ENCODE results near the gene SLC25A3.
"Not testable (repeated sequence)": the region's sequence is repeated elsewhere in the genome, so short reads cannot be mapped to it uniquely, and the experiment has no call there.

SLC25A3 gene

GRCh38 chr12:98593351-98594049, at the start of gene SLC25A3:
Gene SLC25A3 (plus strand): TSS chr12:98593686. CDS start chr12:98593979, 293 bp downstream.
- peak; percentile 97 for DNase-seq

GRCh38 chr12:98543701-98544100, 49.8 kb upstream of the SLC25A3 start:
- DNase-seq = no peak

DNA sequence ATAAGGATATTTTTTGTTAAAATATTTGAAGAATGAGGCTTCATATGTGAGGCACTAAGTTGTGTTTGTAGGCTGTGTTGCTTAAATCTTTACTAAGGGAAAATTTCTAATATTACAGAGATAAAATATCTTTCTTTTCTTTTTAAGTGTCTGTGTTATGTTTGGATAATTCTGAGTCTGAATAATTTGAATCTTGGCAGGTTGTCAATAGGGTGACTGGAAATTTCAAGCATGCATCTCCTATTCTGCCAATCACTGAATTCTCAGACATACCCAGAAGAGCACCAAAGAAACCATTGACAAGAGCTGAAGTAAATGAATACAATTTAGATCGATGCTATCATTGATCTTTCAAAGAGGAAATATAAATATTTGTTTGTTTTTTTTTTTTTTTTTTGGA, 48.7 kb upstream of the SLC25A3 start:
- no peak for DNase-seq

- no peak for DNase-seq
Observed at GRCh38 chr12:98549371-98550110, 43.9 kb upstream of the SLC25A3 start.

DNA sequence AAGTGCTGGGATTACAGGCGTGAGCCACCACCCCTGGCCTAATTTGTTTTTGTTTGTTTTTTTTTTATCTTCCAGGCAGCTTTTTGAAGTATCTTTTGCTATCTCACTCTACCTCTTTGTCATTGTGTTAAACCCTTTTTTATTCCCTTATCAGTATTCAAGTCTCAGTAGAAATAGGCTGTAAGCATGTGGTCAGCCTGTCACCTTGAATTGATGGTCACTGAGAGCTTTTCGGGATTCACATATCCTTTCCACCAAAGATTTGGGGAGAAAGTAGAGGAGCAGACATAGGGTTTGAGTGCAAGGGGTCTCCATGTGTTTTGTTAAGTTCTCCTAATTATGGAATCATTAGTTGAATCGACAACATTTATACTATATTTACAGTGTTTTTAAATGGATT, 41.7 kb upstream of the SLC25A3 start:
- DNase-seq = no peak

DNA sequence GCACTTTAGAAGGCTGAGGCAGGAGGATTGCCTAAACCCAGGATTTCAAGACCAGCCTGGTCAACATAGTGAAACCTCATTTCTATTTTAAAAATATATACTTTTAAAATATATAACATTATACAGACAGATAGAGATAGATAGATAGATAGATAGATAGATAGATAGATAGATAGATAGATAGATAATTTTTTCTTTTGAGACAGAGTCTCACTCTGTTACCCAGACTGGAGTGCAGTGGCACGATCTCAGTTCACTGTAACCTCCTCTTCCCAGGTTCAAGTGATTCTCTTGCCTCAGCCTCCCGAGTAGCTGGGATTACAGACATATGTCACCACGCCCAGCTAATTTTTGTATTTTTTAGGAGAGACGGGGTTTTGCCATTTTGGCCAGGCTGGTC, 35.4 kb upstream of the SLC25A3 start:
- DNase-seq = not testable (repeated sequence)

GRCh38 chr12:98559666-98560065, 33.8 kb upstream of the SLC25A3 start:
- no peak for DNase-seq

DNA sequence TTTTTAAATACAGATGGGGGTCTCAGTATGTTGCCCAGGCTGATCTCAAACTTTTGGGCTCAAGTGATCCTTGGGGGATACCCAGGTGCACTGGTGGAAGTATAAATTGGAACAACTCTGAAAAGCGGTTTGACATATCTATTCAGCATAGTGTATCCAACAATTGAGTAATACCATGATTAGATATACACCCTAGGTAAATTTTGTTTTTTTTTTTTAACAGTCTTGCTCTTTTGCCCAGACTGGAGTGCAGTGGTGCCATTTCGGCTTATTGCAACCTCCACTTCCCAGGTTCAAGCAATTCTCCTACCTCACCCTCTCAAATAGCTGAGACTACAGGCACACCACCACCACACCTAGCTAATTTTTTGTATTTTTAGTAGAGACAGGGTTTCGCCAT, 31.6 kb upstream of the SLC25A3 start:
- DNase-seq = no peak

DNA sequence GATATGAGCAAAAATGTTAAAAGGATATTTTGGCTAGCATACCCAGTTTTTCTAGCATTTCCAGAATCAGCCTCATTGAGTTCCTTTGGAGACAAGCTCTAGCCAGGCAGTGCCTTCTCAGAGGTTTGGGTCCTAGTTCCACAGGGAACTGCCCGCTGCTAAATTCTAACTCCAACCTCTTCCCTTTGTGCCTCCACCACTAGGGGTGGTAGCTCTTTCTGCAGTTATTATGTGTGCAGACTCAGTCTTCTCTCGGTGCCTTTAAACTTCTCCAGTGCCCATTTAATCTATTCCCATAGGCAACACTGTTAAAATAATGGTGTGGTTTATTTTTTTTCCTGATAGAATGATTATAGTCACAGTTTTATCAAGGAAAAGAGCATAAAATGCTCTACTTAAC, 21.5 kb upstream of the SLC25A3 start:
- DNase-seq = no peak

DNA sequence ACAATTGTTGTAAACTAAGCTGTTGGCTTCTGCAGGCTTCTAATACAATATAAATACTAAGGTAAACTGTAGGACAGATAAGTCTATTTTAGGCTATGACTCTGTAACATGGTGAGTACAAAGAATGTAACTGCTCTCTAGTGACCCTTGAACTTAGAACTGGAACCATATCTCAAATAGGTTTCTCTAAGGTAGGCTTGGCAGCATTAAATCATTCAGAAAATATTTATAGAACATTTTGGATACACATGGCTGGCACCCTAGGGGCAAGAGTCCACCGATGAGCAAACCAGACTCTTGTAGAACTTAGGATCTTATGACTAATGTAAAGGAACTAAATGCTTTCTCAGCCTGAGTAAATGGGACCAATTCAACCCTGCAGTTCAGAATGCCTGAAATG, 19.4 kb upstream of the SLC25A3 start:
- no peak for DNase-seq

GRCh38 chr12:98575013-98575412, 18.5 kb upstream of the SLC25A3 start:
- DNase-seq = no peak

GRCh38 chr12:98576795-98577194, 16.7 kb upstream of the SLC25A3 start:
- not testable (repeated sequence) for DNase-seq

DNA sequence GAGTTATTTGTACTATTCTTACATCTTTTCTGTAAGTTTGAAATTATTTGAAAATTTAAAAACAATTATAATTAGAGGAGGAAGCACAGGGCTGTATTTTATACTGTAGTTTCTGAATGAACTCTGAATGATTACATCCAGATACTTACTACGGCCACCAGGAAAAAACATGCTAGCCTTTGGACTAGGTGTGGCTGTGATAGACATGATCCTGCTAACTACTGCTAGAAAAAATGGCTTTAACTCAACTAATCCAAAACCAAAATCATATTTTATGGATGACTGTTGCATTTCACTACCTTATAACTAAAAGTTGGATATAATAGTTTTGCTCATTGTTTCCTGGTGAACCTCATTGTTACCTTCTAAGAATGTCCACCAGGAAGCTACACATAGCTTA, 15.1 kb upstream of the SLC25A3 start:
- no peak for DNase-seq

DNA sequence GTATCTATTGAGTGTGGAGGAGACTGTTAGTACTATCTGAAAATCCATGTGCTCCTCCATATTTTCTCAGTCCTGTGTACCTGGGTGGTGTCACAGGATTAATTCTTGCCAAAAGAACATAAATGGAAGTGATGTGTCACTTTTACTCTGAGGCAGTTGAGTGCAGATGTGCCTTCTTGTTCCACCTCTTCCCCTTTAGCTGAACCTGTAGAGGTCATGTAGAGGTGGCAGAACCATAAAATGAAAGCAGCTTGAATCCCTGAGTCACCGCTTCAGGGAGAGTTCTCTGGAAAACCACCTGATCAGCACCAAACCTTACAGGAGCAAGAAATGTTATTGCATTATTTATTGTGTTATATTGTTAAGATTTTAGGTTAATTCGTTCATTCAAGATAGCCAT, 14.7 kb upstream of the SLC25A3 start:
- DNase-seq = no peak

GRCh38 chr12:98579347-98579746, 14.1 kb upstream of the SLC25A3 start:
- no peak for DNase-seq

GRCh38 chr12:98579835-98580234, 13.7 kb upstream of the SLC25A3 start:
- DNase-seq = no peak

- no peak for DNase-seq
Observed at GRCh38 chr12:98580695-98581094, 12.8 kb upstream of the SLC25A3 start.

DNA sequence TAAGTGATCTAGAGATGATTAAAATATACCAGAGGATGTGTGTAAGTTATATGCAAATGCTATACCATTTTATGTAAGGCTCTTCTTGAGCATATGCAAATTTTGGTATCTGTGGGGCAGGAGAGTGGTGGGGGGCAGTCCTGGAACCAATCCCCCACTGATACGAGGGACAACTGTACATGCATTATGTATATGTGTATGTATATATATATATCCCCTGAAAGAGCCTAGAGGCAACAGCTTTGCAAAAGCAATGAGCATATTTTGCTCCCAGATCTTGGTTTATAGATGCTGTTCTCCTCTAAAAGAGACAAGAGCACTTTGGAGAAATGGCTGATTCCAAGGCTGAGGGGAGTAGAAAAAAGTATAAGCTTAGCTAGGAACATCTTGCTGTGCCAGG, 12.4 kb upstream of the SLC25A3 start:
- DNase-seq = no peak

GRCh38 chr12:98582093-98582492, 11.4 kb upstream of the SLC25A3 start:
- DNase-seq = no peak

GRCh38 chr12:98587084-98587483, 6.4 kb upstream of the SLC25A3 start:
- DNase-seq = no peak

DNA sequence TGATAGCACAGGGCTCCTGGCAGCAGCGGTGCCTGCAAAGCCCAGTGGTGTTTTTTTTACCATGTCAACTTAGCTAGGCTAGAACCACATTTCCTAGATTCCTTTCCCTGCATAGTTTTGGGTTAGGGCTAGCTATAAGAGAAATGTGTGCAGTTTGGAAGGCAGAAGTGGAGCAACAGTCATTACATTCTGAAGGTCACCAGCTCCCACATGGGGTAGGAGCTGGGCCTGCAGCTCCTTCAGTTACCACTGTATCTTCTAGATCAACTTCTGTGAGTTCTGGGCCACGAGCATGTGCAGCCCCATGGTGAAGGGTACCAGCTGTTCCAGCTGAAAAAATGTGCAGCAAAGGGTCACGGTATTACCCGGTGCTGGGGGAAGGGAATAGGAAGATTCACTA, 2.3 kb upstream of the SLC25A3 start:
- DNase-seq = no peak

DNA sequence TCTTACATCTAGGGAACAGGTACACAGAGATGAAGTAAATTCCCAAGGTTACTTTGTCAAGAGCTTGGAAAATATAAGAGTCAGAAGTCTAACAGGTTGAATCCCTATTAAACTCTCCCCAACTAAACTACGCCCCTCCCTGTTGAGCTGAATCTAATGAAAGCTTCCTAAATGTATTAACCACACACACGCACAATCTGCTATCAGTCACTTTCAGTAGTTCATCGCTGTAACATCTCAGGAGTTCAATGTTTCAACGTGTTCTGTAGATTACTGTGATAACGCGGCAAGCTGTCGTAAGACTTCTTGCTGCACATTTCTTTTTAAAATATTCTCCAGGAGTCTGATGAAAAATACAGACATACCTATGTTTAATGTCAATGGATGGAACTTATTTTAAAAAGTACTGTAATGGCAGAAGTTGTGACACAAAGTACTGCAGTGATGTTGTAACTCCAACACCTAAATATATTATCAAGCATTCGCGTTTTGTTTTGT, 612 bp upstream of the SLC25A3 start:
- DNase-seq = peak; percentile 8

DNA sequence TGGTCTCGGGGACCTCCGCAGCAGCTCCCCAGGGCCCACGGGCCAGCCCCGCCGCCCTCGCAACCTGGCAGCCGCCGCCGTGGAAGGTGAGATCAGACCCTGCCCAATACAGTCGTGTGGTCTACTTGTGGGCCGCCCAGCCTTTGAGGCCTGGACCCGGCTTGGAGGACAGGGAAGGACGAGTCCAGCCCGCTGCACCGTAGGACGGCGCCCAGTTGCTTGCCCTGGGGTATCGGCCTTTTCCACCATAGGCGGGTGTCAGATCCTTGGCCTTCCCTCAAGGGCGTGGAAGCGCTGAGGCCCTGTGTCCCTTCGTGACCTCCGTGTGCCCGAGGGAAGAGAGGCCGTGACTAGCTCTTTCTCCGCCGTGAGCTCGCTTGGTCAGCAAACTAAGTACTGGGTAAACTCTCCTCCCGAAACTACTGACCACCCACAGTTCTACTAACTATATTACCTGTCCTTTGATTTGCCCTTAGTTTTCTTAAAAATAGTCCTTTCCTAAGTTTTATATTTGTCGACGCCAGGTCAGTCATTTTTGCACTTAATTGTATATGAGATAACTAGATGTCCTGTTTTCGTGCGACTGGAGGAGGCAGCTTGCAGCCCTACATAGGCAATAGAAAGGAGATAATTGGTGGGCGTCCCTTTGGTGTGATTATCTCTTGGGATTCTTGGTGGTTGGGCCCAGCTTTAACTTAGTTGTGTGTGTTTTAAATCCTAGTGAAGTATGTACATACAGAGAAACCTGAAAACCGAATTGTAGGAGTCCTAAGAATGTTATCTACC, 757 bp downstream of the SLC25A3 start:
- DNase-seq = peak; percentile 8
